Stomach (tissue), 9 donors: Measurements from ENCODE around the gene TFAP2C. TPM values are rescaled to one million over a fixed set of nuclear protein-coding genes. Genes with fewer than 3 reads are reported as not detected.

Source experiments
- DNase-seq, 2 donors: peaks; one replicate each; pipeline versions ENCODE4 v3.0.0 to v3.0.0-alpha.2; 2013 to 2019
- H3K27ac ChIP-seq, 5 donors: fragments of 200-600 bp in 4 of 5; sonication (generic) in 4 of 5; one replicate each; pipeline ENCODE4 v1.5.1; 2013 to 2019; ENCODE audit warnings: mild to moderate bottlenecking in 1 of 5, moderate library complexity in 1 of 5
- H3K27me3 ChIP-seq, 3 donors: fragments of 200-600 bp; sonication (generic); one replicate each; pipeline ENCODE4 v1.5.1; 2017 to 2019; ENCODE audit warnings: mixed run types in 1 of 3
- H3K36me3 ChIP-seq, 4 donors: fragments of 200-600 bp; sonication (generic); 1 replicate in 3 of 4; 2 replicates in 1 of 4; pipeline ENCODE4 v1.5.1; 2016 to 2019
- H3K4me1 ChIP-seq, 4 donors: fragments of 200-600 bp; sonication (generic); one replicate each; pipeline ENCODE4 v1.5.1; 2016 to 2019
- H3K4me3 ChIP-seq, 4 donors: fragments of 200-600 bp; sonication (generic) in 3 of 4; one replicate each; pipeline ENCODE4 v1.5.1; 2016 to 2019; ENCODE audit warnings: mild to moderate bottlenecking in 1 of 4
- H3K9me3 ChIP-seq, 4 donors: fragments of 200-600 bp; sonication (generic); one replicate each; pipeline ENCODE4 v1.5.1; 2016 to 2019
- EP300 ChIP-seq: sonication (generic); formaldehyde crosslinking; IDR thresholded peaks from one replicate; pipeline ENCODE4 v1.6.1; 2017; ENCODE audit warnings: antibody characterized with exemption
- POLR2A ChIP-seq, 4 donors: fragments of 450-650 bp; IDR thresholded peaks; one replicate each; pipeline ENCODE4 v1.6.1; 2016; ENCODE audit warnings: antibody characterized with exemption in 4 of 4, control low read depth in 2 of 4, mild to moderate bottlenecking in 1 of 4, moderate library complexity in 1 of 4
- POLR2AphosphoS5 ChIP-seq, 3 donors: sonication (generic); formaldehyde crosslinking; IDR thresholded peaks; one replicate each; pipeline ENCODE4 v1.6.1; 2016; ENCODE audit warnings: antibody characterized with exemption in 3 of 3
- WGBS, 5 donors: extraction: QIAGEN DNeasy Blood & Tissue Kit in 3 of 5; methylation state at CpG; one replicate each; pipeline versions ENCODE4 v1.1.5 to v1.1.7; 2013 to 2018; 5-methylcytosine and 5-hydroxymethylcytosine counted together
- intact Hi-C: fragments of 100-400 bp; cut with DNase I; formaldehyde crosslinking; loops from one replicate; pipeline ENCODE4 v1.15.1; 2023; ENCODE audit warnings: low total_unique reads
- polyA plus RNA-seq, 3 donors: library from polyadenylated mRNA; stranded (reverse); fragments of 200-250 nt; gene quantifications; one replicate each; pipeline ENCODE4 v1.2.3, GENCODE V29; 2013
- small RNA-seq, 4 donors: library from RNA; depleted of rRNA; stranded (forward); fragments of <200 nt; gene quantifications; one replicate each; pipeline ENCODE3, GENCODE V24; 2016
- total RNA-seq, 5 donors: library from RNA; depleted of rRNA; stranded (reverse); fragments of >200 nt; gene quantifications; one replicate each; pipeline versions ENCODE4 v1.1.0 to v1.2.3, GENCODE V29; 2014 to 2016
- TF ChIP-seq, protein P1 (sequence below), 7 experiments: fragments of 450-650 bp in 4 of 7; fragments of 200-600 bp in 3 of 7; sonication (generic) in 3 of 7; IDR thresholded peaks; one replicate each; pipeline ENCODE4 v1.5.1; 2016 to 2019; ENCODE audit warnings: antibody characterized with exemption in 7 of 7, control low read depth in 2 of 7, mild to moderate bottlenecking in 1 of 7
- donor health status: healthy with polysubstance abuse.
- donor health status: Bipolar disorder and iron deficiency.
- donor health status: healthy.

The TFAP2C gene
- total and polyA plus RNA-seq, 8 donors, result 0.12 to 10.9 (median 0.89) TPM; not detected in 3

DNA sequence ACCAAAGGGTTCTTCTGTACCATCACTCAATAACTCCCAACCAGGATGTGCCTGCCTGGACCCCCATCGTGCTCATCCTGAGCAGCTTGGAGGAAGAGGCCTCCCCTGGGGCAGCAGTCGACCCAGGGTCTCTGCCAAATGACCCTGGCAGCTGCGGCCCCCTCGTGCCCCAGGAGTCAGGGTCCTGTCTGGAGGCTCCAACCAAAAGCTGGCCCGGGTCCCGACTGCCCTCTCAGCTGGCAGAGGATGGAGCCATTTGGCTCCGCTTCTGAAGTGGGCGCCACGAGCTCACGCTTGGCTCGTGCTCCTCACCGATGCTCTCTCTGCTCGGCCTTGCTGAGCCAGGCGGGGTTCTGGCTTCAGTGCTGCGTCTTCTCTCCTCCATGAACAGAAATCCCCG lies 56.8 kb downstream of the TFAP2C start:
- 61 to 78% (median 73%) methylated on average over 16 of the region's 16 CpGs for WGBS, 5 donors
- no peak for DNase-seq
- H3K9me3 ChIP-seq, result no peaks in the 10 kb centered on the region
- H3K36me3 ChIP-seq, result no peaks in the 10 kb centered on the region
- H3K27ac ChIP-seq, result no peak overlapping the region
- intact Hi-C loops, result no loop called here
- TF ChIP-seq POLR2AphosphoS5 (IDR thresholded peaks at IDR 0.05), result no peak
- no peak for TF ChIP-seq EP300
- TF ChIP-seq POLR2A (IDR thresholded peaks at IDR 0.05), result no peak
- TF ChIP-seq, protein P1, sequence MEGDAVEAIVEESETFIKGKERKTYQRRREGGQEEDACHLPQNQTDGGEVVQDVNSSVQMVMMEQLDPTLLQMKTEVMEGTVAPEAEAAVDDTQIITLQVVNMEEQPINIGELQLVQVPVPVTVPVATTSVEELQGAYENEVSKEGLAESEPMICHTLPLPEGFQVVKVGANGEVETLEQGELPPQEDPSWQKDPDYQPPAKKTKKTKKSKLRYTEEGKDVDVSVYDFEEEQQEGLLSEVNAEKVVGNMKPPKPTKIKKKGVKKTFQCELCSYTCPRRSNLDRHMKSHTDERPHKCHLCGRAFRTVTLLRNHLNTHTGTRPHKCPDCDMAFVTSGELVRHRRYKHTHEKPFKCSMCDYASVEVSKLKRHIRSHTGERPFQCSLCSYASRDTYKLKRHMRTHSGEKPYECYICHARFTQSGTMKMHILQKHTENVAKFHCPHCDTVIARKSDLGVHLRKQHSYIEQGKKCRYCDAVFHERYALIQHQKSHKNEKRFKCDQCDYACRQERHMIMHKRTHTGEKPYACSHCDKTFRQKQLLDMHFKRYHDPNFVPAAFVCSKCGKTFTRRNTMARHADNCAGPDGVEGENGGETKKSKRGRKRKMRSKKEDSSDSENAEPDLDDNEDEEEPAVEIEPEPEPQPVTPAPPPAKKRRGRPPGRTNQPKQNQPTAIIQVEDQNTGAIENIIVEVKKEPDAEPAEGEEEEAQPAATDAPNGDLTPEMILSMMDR (IDR thresholded peaks at IDR 0.05), result no peak
- H3K4me3 ChIP-seq, result no peak overlapping the region
- peaks cover 0 to 57% (median 11%) of the 10 kb centered on the region in 3 donors for H3K27me3 ChIP-seq
- H3K4me1 ChIP-seq, result peaks cover 0 to 5% (median 0%) of the 10 kb centered on the region in 4 donors

DNA sequence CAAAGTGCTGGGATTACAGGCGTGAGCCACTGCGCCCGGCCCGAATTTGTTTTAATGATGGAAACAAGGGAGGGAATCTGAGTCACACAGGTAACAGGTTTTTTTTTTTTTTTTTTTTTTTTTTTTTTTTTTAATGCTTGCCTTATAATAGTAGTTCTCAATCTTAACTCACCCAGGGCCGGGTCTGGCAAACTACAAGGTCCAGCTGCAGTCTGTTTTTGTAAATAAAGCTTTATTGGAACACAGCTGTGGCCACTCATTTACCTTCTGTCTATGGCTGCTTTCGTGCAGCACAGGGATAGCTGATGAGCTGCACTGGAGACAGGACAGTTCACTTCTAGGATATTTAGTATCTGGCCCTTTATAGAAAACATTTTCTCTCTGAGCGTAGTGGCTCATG lies 58.0 kb downstream of the TFAP2C start:
- intact Hi-C loops, result no loop called here
- Histone ChIP-seq H3K36me3 (no peaks in the 10 kb centered on the region), H3K4me3 (no peak overlapping the region), H3K4me1 (peaks cover 0 to 10% (median 0%) of the 10 kb centered on the region in 4 donors), H3K27me3 (peaks cover 0 to 60% (median 12%) of the 10 kb centered on the region in 3 donors), H3K27ac (no peak overlapping the region), H3K9me3 (no peaks in the 10 kb centered on the region)
- TF ChIP-seq, protein P1 (IDR thresholded peaks at IDR 0.05), result no peak
- no peak for TF ChIP-seq POLR2AphosphoS5 (IDR thresholded peaks at IDR 0.05)
- TF ChIP-seq EP300, result no peak
- no peak for TF ChIP-seq POLR2A (IDR thresholded peaks at IDR 0.05)
- no peak for DNase-seq
- WGBS, 5 donors, result 90 to 94% (median 93%) methylated on average over 7 of the region's 7 CpGs

DNA sequence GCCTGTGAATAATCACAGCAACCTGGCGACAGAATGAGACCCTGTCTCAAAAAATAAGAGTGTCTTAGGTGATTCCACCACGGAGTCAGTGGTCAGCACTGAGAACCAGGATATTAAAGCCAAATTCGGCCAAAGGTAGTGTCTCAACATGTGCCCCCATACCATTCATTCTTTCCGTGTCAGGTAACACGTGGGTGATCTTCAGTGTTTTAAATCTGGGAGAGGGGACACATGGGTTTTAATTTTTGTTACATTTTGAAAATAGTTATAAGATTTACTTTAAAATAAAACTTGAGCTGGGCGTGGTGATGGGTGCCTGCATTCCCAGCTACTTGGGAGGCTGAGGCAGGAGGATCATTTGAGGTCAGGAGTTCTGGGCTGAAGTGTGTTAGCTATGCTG lies 59.0 kb downstream of the TFAP2C start:
- H3K27me3 ChIP-seq, result peaks cover 0 to 54% (median 12%) of the 10 kb centered on the region in 3 donors
- H3K36me3 ChIP-seq, result no peaks in the 10 kb centered on the region
- intact Hi-C loops, result no loop called here
- H3K4me3 ChIP-seq, result no peak overlapping the region
- peaks cover 0 to 10% (median 0%) of the 10 kb centered on the region in 4 donors for H3K4me1 ChIP-seq
- no peak for DNase-seq
- no peaks in the 10 kb centered on the region for H3K9me3 ChIP-seq
- TF ChIP-seq POLR2A (IDR thresholded peaks at IDR 0.05), result no peak
- TF ChIP-seq EP300, result no peak
- no peak for TF ChIP-seq POLR2AphosphoS5 (IDR thresholded peaks at IDR 0.05)
- TF ChIP-seq, protein P1 (IDR thresholded peaks at IDR 0.05), result no peak
- H3K27ac ChIP-seq, result no peak overlapping the region
- WGBS, 5 donors, result 76 to 86% (median 85%) methylated on average over 6 of the region's 6 CpGs

Small RNA genes within 50 kb of the gene (small RNA-seq; reads per million reads assigned to genes)
- 0 reads per million in 4 donors for gene RN7SL170P
- 0 reads per million in 4 donors for gene RNU6-1146P

Other genes starting within 250 kb of the TFAP2C start
- 10 to 100 TPM in 2 of 5 donors, 1 to 10 TPM in 2, under 1 TPM in 1; 0.45 to 27.7 (median 7.0) TPM for gene AURKA, start 237.1 kb upstream of the TFAP2C start, total RNA-seq
- gene AURKA, start 237.1 kb upstream of the TFAP2C start, polyA plus RNA-seq, result 1 to 10 TPM; 5.1 to 8.3 (median 6.7) TPM
- gene CSTF1, start 236.7 kb upstream of the TFAP2C start, total RNA-seq, result 10 to 100 TPM in 4 of 5 donors, 1 to 10 TPM in 1; 9.3 to 86.2 (median 23.9) TPM
- gene CSTF1, start 236.7 kb upstream of the TFAP2C start, polyA plus RNA-seq, result 10 to 100 TPM in 1 of 3 donors, 1 to 10 TPM in 2; 7.1 to 12.8 (median 8.7) TPM
- gene CASS4, start 217.0 kb upstream of the TFAP2C start, total RNA-seq, result 1 to 10 TPM in 3 of 5 donors, under 1 TPM in 1, not detected in 1; 0.45 to 8.2 (median 4.2) TPM
- 1 to 10 TPM in 1 of 3 donors, under 1 TPM in 2; 0.23 to 1.6 (median 0.76) TPM for gene CASS4, start 217.0 kb upstream of the TFAP2C start, polyA plus RNA-seq
- 10 to 100 TPM in 3 of 5 donors, 1 to 10 TPM in 2; 5.5 to 62.5 (median 32.9) TPM for gene RTF2, start 160.7 kb upstream of the TFAP2C start, total RNA-seq
- 10 to 100 TPM; 58.5 to 87.5 (median 62.9) TPM for gene RTF2, start 160.7 kb upstream of the TFAP2C start, polyA plus RNA-seq
- gene FAM209A, start 104.6 kb upstream of the TFAP2C start, total RNA-seq, result under 1 TPM in 1 of 5 donors, not detected in 4; 0.73 TPM
- gene FAM209A, start 104.6 kb upstream of the TFAP2C start, polyA plus RNA-seq, result under 1 TPM in 2 of 3 donors, not detected in 1; 0.38 to 0.44 TPM
- not detected for gene FAM209B, start 96.1 kb upstream of the TFAP2C start, total RNA-seq
- under 1 TPM in 2 of 3 donors, not detected in 1; 0.75 to 0.78 TPM for gene FAM209B, start 96.1 kb upstream of the TFAP2C start, polyA plus RNA-seq